Esophagus (tissue), 2 donors: ENCODE measurements around the gene PKP4. TPM values are rescaled to one million over a fixed set of nuclear protein-coding genes. Genes with fewer than 3 reads are reported as not detected.
"Not testable (repeated sequence)": the region's sequence is repeated elsewhere in the genome, so short reads cannot be mapped to it uniquely, and the experiment has no call there.

ENCODE experiments used
- H3K27ac ChIP-seq, 2 donors: one replicate each; pipeline ENCODE4 v1.5.1; 2013; ENCODE audit warnings: low read depth in 2 of 2, mild to moderate bottlenecking in 2 of 2, inconsistent platforms in 1 of 2, low read length in 1 of 2, moderate library complexity in 1 of 2
- H3K27me3 ChIP-seq, 2 donors: one replicate each; pipeline ENCODE4 v1.6.1; 2013; ENCODE audit warnings: low read length in 2 of 2, control low read depth in 1 of 2, mild to moderate bottlenecking in 1 of 2; ENCODE audit not compliant: insufficient read depth in 2 of 2, control insufficient read depth in 1 of 2
- H3K36me3 ChIP-seq, 2 donors: one replicate each; pipeline ENCODE4 v1.6.1; 2013; ENCODE audit warnings: low read length in 1 of 2; ENCODE audit not compliant: control insufficient read depth in 2 of 2, insufficient read depth in 2 of 2
- H3K4me1 ChIP-seq, 2 donors: one replicate each; pipeline ENCODE4 v1.6.1; 2013; ENCODE audit warnings: low read length in 1 of 2; ENCODE audit not compliant: control insufficient read depth in 2 of 2, insufficient read depth in 2 of 2
- H3K4me3 ChIP-seq, 2 donors: one replicate each; pipeline ENCODE4 v1.5.1; 2013; ENCODE audit warnings: low read length in 2 of 2, mild to moderate bottlenecking in 2 of 2, low read depth in 1 of 2, moderate library complexity in 1 of 2
- H3K9me3 ChIP-seq, 2 donors: one replicate each; pipeline ENCODE4 v1.6.1; 2013; ENCODE audit warnings: mild to moderate bottlenecking in 2 of 2, low read depth in 1 of 2, low read length in 1 of 2, moderate library complexity in 1 of 2; ENCODE audit not compliant: control insufficient read depth in 2 of 2, insufficient read depth in 1 of 2
- WGBS, 2 donors: extraction: QIAGEN DNeasy Blood & Tissue Kit; methylation state at CpG; one replicate each; pipeline ENCODE4 v1.1.7; 2013; 5-methylcytosine and 5-hydroxymethylcytosine counted together
- polyA plus RNA-seq, 2 donors: library from polyadenylated mRNA; stranded (reverse); fragments of 200-250 nt; gene quantifications; one replicate each; pipeline ENCODE4 v1.2.3, GENCODE V29; 2013
- donor health status: healthy with polysubstance abuse.
- donor health status: Bipolar disorder and iron deficiency.

PKP4 gene
- polyA plus RNA-seq, 2 donors: 21.5 to 25.8 TPM

GRCh38 chr2:158464426-158465281 is 7.9 kb downstream of the PKP4 start:
- WGBS, 2 donors: 80 to 83% methylated on average over 4 of the region's 4 CpGs

DNA sequence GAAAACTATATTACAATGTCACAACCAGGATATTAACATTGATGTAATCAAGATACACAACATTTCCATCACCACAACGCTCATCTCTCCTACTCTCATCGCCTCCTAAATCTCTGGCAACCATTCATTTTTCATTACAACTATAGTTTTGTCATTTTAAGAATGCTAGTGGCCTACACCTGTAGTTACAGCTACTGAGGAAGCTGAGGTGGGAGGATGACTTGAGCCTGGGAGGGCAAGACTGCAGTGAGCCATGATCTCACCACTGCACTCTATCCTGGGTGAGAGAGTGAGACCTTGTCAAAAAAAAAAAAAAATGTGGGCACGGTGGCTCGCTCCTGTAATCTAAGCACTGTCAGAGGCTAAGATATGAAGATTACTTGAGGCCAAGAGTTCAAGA is 10.5 kb downstream of the PKP4 start:
- Histone ChIP-seq H3K4me3 (no peak overlapping the region), H3K4me1 (no peaks in the 10 kb centered on the region), H3K9me3 (no peaks in the 10 kb centered on the region), H3K27me3 (no peaks in the 10 kb centered on the region), H3K36me3 (no peaks in the 10 kb centered on the region), H3K27ac (no peak overlapping the region)
- 90 to 94% methylated on average over 4 of the region's 4 CpGs for WGBS, 2 donors

More at GRCh38 chr2:158464426-158465281, 7.9 kb downstream of the PKP4 start:
- Histone ChIP-seq H3K27me3 (no peaks in the 10 kb centered on the region), H3K27ac (no peak overlapping the region), H3K4me1 (no peaks in the 10 kb centered on the region), H3K4me3 (no peak overlapping the region), H3K9me3 (no peaks in the 10 kb centered on the region), H3K36me3 (no peaks in the 10 kb centered on the region)

GRCh38 chr2:158472829-158473228 is 16.1 kb downstream of the PKP4 start:
- not testable (repeated sequence) for H3K4me1 ChIP-seq, H3K36me3 ChIP-seq, H3K27ac ChIP-seq, H3K9me3 ChIP-seq, H3K4me3 ChIP-seq, H3K27me3 ChIP-seq
- 96 to 97% methylated on average over 3 of the region's 3 CpGs for WGBS, 2 donors

- not testable (repeated sequence) for H3K27me3 ChIP-seq, H3K27ac ChIP-seq, H3K4me3 ChIP-seq, H3K4me1 ChIP-seq, H3K9me3 ChIP-seq, H3K36me3 ChIP-seq
- 97 to 99% methylated on average over 3 of the region's 3 CpGs for WGBS, 2 donors
Measured at GRCh38 chr2:158473300-158473699, 16.5 kb downstream of the PKP4 start.

GRCh38 chr2:158473719-158474392 is 17.1 kb downstream of the PKP4 start:
- no peaks in the 10 kb centered on the region for H3K9me3 ChIP-seq
- WGBS, 2 donors: 89 to 93% methylated on average over 8 of the region's 8 CpGs

GRCh38 chr2:158474526-158475011 is 17.8 kb downstream of the PKP4 start:
- not testable (repeated sequence) for H3K36me3 ChIP-seq, H3K4me3 ChIP-seq, H3K27ac ChIP-seq, H3K4me1 ChIP-seq, H3K27me3 ChIP-seq, H3K9me3 ChIP-seq
- 97 to 99% methylated on average over 3 of the region's 3 CpGs for WGBS, 2 donors

More at GRCh38 chr2:158473719-158474392, 17.1 kb downstream of the PKP4 start:
- Histone ChIP-seq H3K27me3 (no peaks in the 10 kb centered on the region), H3K4me1 (no peaks in the 10 kb centered on the region), H3K4me3 (no peak overlapping the region), H3K36me3 (no peaks in the 10 kb centered on the region), H3K27ac (no peak overlapping the region)

DNA sequence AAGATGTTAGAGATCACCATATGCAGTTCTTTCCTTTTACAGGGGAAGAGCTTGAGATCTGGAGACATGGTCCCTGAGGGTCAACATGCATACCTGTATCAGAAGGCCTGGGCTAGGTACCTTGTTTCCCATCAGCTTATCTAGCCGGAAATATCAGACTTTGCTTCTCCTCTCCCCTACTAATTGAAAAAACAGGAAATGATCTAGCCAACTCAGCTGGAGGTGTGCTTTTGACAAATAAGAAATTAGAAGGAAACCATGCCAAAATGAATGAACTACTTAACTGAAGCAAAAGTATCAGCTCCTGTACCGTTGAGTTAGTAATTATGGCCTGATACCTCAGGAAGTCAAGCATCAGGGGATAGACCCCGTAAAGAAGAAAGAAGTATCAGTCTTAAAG is 20.4 kb downstream of the PKP4 start:
- Histone ChIP-seq H3K4me1 (no peaks in the 10 kb centered on the region), H3K27me3 (no peaks in the 10 kb centered on the region), H3K27ac (no peak overlapping the region), H3K4me3 (no peak overlapping the region), H3K36me3 (no peaks in the 10 kb centered on the region), H3K9me3 (no peaks in the 10 kb centered on the region)
- WGBS, 2 donors: 41 to 48% methylated on average over 3 of the region's 3 CpGs

DNA sequence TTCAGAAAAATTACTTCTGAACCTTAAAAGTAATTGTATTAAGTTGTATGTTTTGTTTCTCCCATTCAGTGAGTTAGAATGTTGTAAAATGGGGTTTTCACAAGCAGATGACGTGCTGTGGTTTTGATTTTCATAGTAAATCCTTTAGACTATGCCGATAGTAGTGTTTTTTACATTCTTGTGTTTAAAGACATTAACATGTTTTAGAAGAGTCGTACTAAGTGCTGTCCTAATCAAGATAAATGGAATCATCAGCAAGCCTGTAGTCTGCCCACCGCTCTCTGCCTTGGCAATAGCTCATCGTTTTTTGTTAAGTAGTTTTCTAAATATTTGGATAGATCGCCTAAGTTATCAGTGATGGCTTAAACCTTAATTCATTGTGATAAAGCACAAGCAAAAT is 21.5 kb downstream of the PKP4 start:
- H3K27ac ChIP-seq: no peak overlapping the region
- H3K4me1 ChIP-seq: no peaks in the 10 kb centered on the region
- H3K4me3 ChIP-seq: no peak overlapping the region
- H3K36me3 ChIP-seq: no peaks in the 10 kb centered on the region
- 62 to 64% methylated on average over 6 of the region's 6 CpGs for WGBS, 2 donors
- no peaks in the 10 kb centered on the region for H3K27me3 ChIP-seq
- no peaks in the 10 kb centered on the region for H3K9me3 ChIP-seq

- WGBS, 2 donors: 31 to 56% methylated on average over 1 of the region's 1 CpG
Measured at GRCh38 chr2:158478816-158479215, 22.1 kb downstream of the PKP4 start.

More at GRCh38 chr2:158478816-158479215, 22.1 kb downstream of the PKP4 start:
- no peaks in the 10 kb centered on the region for H3K4me1 ChIP-seq
- no peaks in the 10 kb centered on the region for H3K27me3 ChIP-seq
- H3K27ac ChIP-seq: no peak overlapping the region
- no peaks in the 10 kb centered on the region for H3K36me3 ChIP-seq
- H3K4me3 ChIP-seq: no peak overlapping the region
- H3K9me3 ChIP-seq: no peaks in the 10 kb centered on the region
